BE2C (cell line): Measurements from ENCODE around the gene HTR3D.
"Not testable (repeated sequence)": the region's sequence is repeated elsewhere in the genome, so short reads cannot be mapped to it uniquely, and the experiment has no call there.

ENCODE experiments used
- DNase-seq: peaks from one replicate; pipeline ENCODE4 v3.0.0-alpha.2; 2020
- H3K27me3 ChIP-seq: fragments of 250-450 bp; sonication (Bioruptor Pico); 2 replicates; pipeline ENCODE4 v1.5.1; 2020; ENCODE audit warnings: mild to moderate bottlenecking
- H3K36me3 ChIP-seq: fragments of 250-450 bp; sonication (Bioruptor Pico); 2 replicates; pipeline ENCODE4 v1.5.1; 2020; ENCODE audit warnings: mild to moderate bottlenecking
- H3K4me1 ChIP-seq: fragments of 250-450 bp; sonication (Bioruptor Pico); 2 replicates; pipeline ENCODE4 v1.5.1; 2020
- H3K4me3 ChIP-seq: 2 replicates; pipeline ENCODE4 v1.5.1; 2011; ENCODE audit warnings: low read depth, low read length
- H3K9me3 ChIP-seq: fragments of 250-450 bp; sonication (Bioruptor Pico); 2 replicates; pipeline ENCODE4 v1.5.1; 2020
- CTCF ChIP-seq: IDR thresholded peaks from 2 replicates; pipeline ENCODE4 v1.5.1; 2012; ENCODE audit warnings: mild to moderate bottlenecking, low read depth, low read length

The HTR3D gene

GRCh38 chr3:184029443-184029842 lies 2.1 kb upstream of the HTR3D start:
- no peak for TF ChIP-seq CTCF
- Histone ChIP-seq H3K36me3 (no peaks in the 10 kb centered on the region), H3K27me3 (no peaks in the 10 kb centered on the region; the same call in 1 of the 2 replicates), H3K9me3 (no peaks in the 10 kb centered on the region; the same call in 1 of the 2 replicates), H3K4me1 (no peaks in the 10 kb centered on the region), H3K4me3 (no peak overlapping the region)
- no peak for DNase-seq

DNA sequence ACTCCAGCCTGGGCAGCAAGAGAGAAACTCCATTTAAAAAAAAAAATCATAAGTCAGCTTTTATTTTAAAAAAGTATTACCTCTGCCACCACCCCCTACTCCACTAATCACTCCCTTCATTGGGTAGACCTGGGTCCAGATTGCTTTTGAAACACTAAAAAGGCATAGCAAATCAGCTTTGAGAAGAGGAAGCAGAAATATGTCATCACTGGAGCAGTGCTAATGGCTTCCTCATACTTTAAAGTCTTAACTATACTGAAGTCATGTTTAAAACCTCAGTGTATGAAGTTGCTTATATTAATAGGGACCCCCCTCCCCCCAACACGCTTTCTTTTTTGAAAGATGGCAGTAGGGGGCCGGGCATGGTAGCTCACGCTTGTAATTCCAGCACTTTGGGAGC lies 1.0 kb upstream of the HTR3D start:
- TF ChIP-seq CTCF, result no peak
- Histone ChIP-seq H3K9me3 (no peaks in the 10 kb centered on the region; the same call in 1 of the 2 replicates), H3K36me3 (no peaks in the 10 kb centered on the region), H3K27me3 (no peaks in the 10 kb centered on the region; the same call in 1 of the 2 replicates), H3K4me3 (no peak overlapping the region), H3K4me1 (no peaks in the 10 kb centered on the region)
- DNase-seq, result no peak

DNA sequence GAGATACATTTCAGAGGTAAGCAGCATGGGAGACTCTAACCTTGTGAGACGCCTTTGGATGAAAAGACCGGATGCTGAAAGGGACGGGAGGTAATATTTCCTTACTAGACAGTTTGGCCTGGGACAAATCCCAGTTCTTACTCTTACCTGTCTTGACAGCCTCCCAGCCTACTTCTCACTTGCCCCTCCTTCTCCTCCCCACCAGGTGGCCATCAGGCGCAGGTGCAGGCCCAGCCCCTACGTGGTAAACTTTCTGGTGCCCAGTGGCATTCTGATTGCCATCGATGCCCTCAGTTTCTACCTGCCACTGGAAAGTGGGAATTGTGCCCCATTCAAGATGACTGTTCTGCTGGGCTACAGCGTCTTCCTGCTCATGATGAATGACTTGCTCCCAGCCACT lies 6.3 kb downstream of the HTR3D start:
- no peaks in the 10 kb centered on the region for H3K9me3 ChIP-seq
- H3K27me3 ChIP-seq, result no peaks in the 10 kb centered on the region; the same call in 1 of the 2 replicates
- no peak overlapping the region for H3K4me3 ChIP-seq
- no peaks in the 10 kb centered on the region for H3K36me3 ChIP-seq
- no peak; the same call in 1 of the 2 replicates for TF ChIP-seq CTCF
- no peaks in the 10 kb centered on the region for H3K4me1 ChIP-seq
- no peak for DNase-seq

DNA sequence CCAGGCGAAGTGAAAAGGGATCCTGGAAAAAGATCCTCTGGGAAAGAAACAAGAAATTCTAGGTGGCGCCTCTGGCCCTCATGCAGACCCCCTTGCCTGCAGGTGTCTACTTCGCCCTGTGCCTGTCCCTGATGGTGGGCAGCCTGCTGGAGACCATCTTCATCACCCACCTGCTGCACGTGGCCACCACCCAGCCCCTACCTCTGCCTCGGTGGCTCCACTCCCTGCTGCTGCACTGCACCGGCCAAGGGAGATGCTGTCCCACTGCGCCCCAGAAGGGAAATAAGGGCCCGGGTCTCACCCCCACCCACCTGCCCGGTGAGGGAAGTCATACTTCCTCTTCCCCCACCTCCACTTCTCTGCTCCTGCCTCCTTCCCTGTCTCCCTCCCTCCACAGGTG lies 6.8 kb downstream of the HTR3D start:
- H3K9me3 ChIP-seq, H3K4me3 ChIP-seq, H3K27me3 ChIP-seq, H3K36me3 ChIP-seq, H3K4me1 ChIP-seq, DNase-seq: not testable (repeated sequence)

- DNase-seq, result no peak
- Histone ChIP-seq H3K4me3 (no peak overlapping the region), H3K27me3 (no peaks in the 10 kb centered on the region), H3K4me1 (no peaks in the 10 kb centered on the region), H3K36me3 (no peaks in the 10 kb centered on the region), H3K9me3 (no peaks in the 10 kb centered on the region)
- no peak for TF ChIP-seq CTCF
Observed at GRCh38 chr3:184039414-184039813, 7.9 kb downstream of the HTR3D start.

GRCh38 chr3:184040010-184040409 lies 8.5 kb downstream of the HTR3D start:
- Histone ChIP-seq H3K4me1 (no peaks in the 10 kb centered on the region), H3K36me3 (no peaks in the 10 kb centered on the region), H3K4me3 (no peak overlapping the region), H3K27me3 (no peaks in the 10 kb centered on the region), H3K9me3 (no peaks in the 10 kb centered on the region)
- TF ChIP-seq CTCF, result peak; percentile 56
- DNase-seq, result peak; percentile 31

DNA sequence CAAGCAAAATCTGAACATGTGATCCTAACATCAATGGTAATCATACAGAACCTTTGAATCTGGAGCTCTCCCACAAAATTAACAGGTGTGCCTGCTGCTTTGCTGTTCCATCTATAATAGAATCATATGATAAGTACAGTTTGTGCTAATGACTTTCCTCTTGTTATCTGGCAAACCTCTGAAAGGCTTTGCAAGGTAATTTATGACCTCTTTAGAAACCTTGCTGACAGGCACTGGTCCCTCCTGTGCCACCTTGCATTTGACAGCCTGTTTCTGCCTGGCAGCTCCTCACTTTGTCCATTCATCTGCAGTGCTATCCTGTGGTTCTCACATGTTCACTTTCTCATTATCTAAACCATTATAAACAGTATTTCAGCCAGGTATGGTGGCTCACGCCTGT lies 11.1 kb downstream of the HTR3D start:
- no peaks in the 10 kb centered on the region for H3K4me1 ChIP-seq
- no peaks in the 10 kb centered on the region for H3K36me3 ChIP-seq
- no peak for DNase-seq
- no peak for TF ChIP-seq CTCF
- no peaks in the 10 kb centered on the region for H3K9me3 ChIP-seq
- H3K4me3 ChIP-seq, result no peak overlapping the region
- no peaks in the 10 kb centered on the region for H3K27me3 ChIP-seq
